ENCODE results near the gene MAP3K4.

Gene MAP3K4

GRCh38 chr6:161141173-161141572, 149.6 kb downstream of the MAP3K4 start:
- Histone ChIP-seq H4K20me1 (ENCODE audit: insufficient read depth, low read length) (no peaks in the 10 kb centered on the region), H3K27ac (ENCODE audit: low read length) (no peak overlapping the region), H3K36me3 (ENCODE audit: insufficient read depth, low read length) (no peaks in the 10 kb centered on the region), H3K4me1 (ENCODE audit: insufficient read depth, low read length) (no peaks in the 10 kb centered on the region), H3K4me3 (ENCODE audit: low read depth in 1 of 2, low read length in 2 of 2) (no peak overlapping the region), H3K79me2 (ENCODE audit: insufficient read depth, low read length) (no peaks in the 10 kb centered on the region), H2AFZ (ENCODE audit: low read depth, low read length) (no peak overlapping the region), H3K27me3 (ENCODE audit: insufficient read depth, low read length, poor library complexity) (no peaks in the 10 kb centered on the region), H3K9ac (ENCODE audit: low read depth, low read length) (no peak overlapping the region), H3K9me3 (ENCODE audit: insufficient read depth, low read length, severe bottlenecking) (no peaks in the 10 kb centered on the region), H3K4me2 (ENCODE audit: insufficient read depth, low read length) (no peak overlapping the region)
- no peak for DNase-seq
- no peak for ATAC-seq (ENCODE audit: insufficient read depth, low read depth)
- TF ChIP-seq EZH2 (IDR thresholded peaks at IDR 0.05; ENCODE audit: borderline replicate concordance, low read depth, low read length, severe bottlenecking) (no peak), CTCF (IDR thresholded peaks at IDR 0.05; ENCODE audit: borderline replicate concordance, extremely low read depth, low read length, poor library complexity, severe bottlenecking) (no peak)

- no peak for TF ChIP-seq EZH2 (IDR thresholded peaks at IDR 0.05; ENCODE audit: borderline replicate concordance, low read depth, low read length, severe bottlenecking)
- TF ChIP-seq CTCF (IDR thresholded peaks at IDR 0.05; ENCODE audit: borderline replicate concordance, extremely low read depth, low read length, poor library complexity, severe bottlenecking), result no peak
- no peak overlapping the region for H3K9ac ChIP-seq (ENCODE audit: low read depth, low read length)
- no peaks in the 10 kb centered on the region for H3K9me3 ChIP-seq (ENCODE audit: insufficient read depth, low read length, severe bottlenecking)
- H2AFZ ChIP-seq (ENCODE audit: low read depth, low read length), result no peak overlapping the region
- no peak for ATAC-seq (ENCODE audit: insufficient read depth, low read depth)
- H3K27me3 ChIP-seq (ENCODE audit: insufficient read depth, low read length, poor library complexity), result no peaks in the 10 kb centered on the region
- no peaks in the 10 kb centered on the region for H3K36me3 ChIP-seq (ENCODE audit: insufficient read depth, low read length)
- no peaks in the 10 kb centered on the region for H4K20me1 ChIP-seq (ENCODE audit: insufficient read depth, low read length)
- no peaks in the 10 kb centered on the region for H3K79me2 ChIP-seq (ENCODE audit: insufficient read depth, low read length)
- H3K4me1 ChIP-seq (ENCODE audit: insufficient read depth, low read length), result no peaks in the 10 kb centered on the region
- DNase-seq, result no peak
- H3K4me3 ChIP-seq (ENCODE audit: low read depth in 1 of 2, low read length in 2 of 2), result no peak overlapping the region
- H3K27ac ChIP-seq (ENCODE audit: low read length), result no peak overlapping the region
- no peak overlapping the region for H3K4me2 ChIP-seq (ENCODE audit: insufficient read depth, low read length)
Observed at GRCh38 chr6:161142957-161143296, 151.4 kb downstream of the MAP3K4 start.

GRCh38 chr6:161143663-161144430, 152.3 kb downstream of the MAP3K4 start:
- no peak overlapping the region for H3K4me3 ChIP-seq (ENCODE audit: low read depth in 1 of 2, low read length in 2 of 2)
- no peak overlapping the region for H3K9ac ChIP-seq (ENCODE audit: low read depth, low read length)
- no peaks in the 10 kb centered on the region for H3K79me2 ChIP-seq (ENCODE audit: insufficient read depth, low read length)
- no peaks in the 10 kb centered on the region for H3K27me3 ChIP-seq (ENCODE audit: insufficient read depth, low read length, poor library complexity)
- TF ChIP-seq EZH2 (IDR thresholded peaks at IDR 0.05; ENCODE audit: borderline replicate concordance, low read depth, low read length, severe bottlenecking) (no peak), CTCF (IDR thresholded peaks at IDR 0.05; ENCODE audit: borderline replicate concordance, extremely low read depth, low read length, poor library complexity, severe bottlenecking) (no peak)
- H3K4me1 ChIP-seq (ENCODE audit: insufficient read depth, low read length), result no peaks in the 10 kb centered on the region
- H2AFZ ChIP-seq (ENCODE audit: low read depth, low read length), result no peak overlapping the region
- no peak for DNase-seq
- ATAC-seq (ENCODE audit: insufficient read depth, low read depth), result no peak
- no peaks in the 10 kb centered on the region for H3K36me3 ChIP-seq (ENCODE audit: insufficient read depth, low read length)
- no peaks in the 10 kb centered on the region for H4K20me1 ChIP-seq (ENCODE audit: insufficient read depth, low read length)
- H3K4me2 ChIP-seq (ENCODE audit: insufficient read depth, low read length), result no peak overlapping the region
- no peak overlapping the region for H3K27ac ChIP-seq (ENCODE audit: low read length)
- no peaks in the 10 kb centered on the region for H3K9me3 ChIP-seq (ENCODE audit: insufficient read depth, low read length, severe bottlenecking)

All from DND-41 (cell line).